Measurements from ENCODE around the gene ASRGL1.

Gene ASRGL1

DNA sequence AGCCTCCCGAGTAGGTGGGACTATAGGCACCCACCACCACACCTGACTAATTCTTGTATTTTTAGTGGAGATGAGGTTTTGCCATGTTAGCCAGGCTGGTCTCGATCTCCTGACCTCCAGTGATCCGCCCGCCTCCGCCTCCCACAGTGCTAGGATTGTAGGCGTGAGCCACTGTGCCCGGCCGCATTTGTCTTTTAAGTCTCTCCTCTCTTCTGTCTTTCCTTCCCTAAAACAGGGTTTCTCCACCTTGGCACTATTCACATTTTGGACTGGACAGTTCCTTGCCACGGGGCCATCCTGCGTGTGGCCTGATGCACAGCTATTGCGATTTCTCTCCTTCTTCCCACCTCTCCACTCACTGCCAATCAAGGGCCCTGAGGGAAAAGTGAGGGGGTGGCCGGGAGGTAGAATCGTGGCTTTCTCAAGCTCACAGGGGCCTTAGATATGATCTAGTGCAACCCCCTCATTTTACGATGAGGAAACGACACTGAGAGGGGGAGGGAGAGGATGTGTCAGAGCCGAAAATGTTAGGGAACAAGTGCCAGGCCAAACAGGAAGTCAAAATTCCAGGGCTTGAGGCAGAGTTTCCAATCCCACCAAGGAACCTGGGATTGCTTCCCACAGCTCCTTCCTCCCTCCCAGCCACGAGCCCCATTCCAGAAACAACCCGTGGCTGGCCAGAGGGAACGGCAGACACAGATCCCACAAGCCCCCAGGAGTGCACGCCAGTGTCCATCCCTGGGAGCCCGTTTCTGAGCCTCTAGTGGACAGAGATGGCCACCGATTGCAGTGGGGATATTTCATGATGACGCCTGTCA lies 102.7 kb downstream of the ASRGL1 start:
- DNase-seq (ENCODE audit: low read depth in 2 of 2) = peak in 1 of 2 experiments; percentile 32
